Heart left ventricle (tissue), 13 donors: ENCODE measurements around the gene KANK4.

Source experiments
- CTCF ChIP-seq, 12 donors: fragments of 200-600 bp; sonication (generic) in 4 of 12; IDR thresholded peaks; one replicate each; pipeline versions ENCODE4 v1.5.0 to v1.8.0; 2018 to 2022; ENCODE audit warnings: antibody characterized with exemption in 12 of 12, mild to moderate bottlenecking in 5 of 12
- POLR2A ChIP-seq, 2 donors: fragments of 450-650 bp; IDR thresholded peaks; one replicate each; pipeline ENCODE4 v1.6.1; 2017; ENCODE audit warnings: antibody characterized with exemption in 2 of 2, mild to moderate bottlenecking in 2 of 2, moderate library complexity in 2 of 2
- donor health status: ischemic (EF 13 %, LVEDD 7.1; RV severe dilation, severe dysfunction).
- donor health status: DM: no; HTN: yes; CAD: no.
- donor health status: DM: no; HTN: no; CAD: no.
- donor health status: ischemic (EF 25% LVEDD 6.9; RV normal size, moderate dysfunction).
- donor health status: ischemic (EF 25% LVEDD 5.7; RV mildly dilated, moderate dysfunction).
- donor health status: ischemic (EF 35%, LVEDD 5.7; RV mildly dilated, moderate dysfunction).
- donor health status: nonischemic (EF 11% LVEDD 7.7; RV severe dilation, severe dysfunction).
- donor health status: DM: yes; HTN: yes; CAD: no.
- donor health status: PGD.
- donor health status: ischemic (EF 29% LVEDD 5.4; RV normal size, mild dysfunction).
- donor health status: nonischemic (EF 23%, LVEDD 6.1; RV moderate dilation, normal function).

- TF ChIP-seq CTCF (IDR thresholded peaks at IDR 0.05) (no peak), POLR2A (IDR thresholded peaks at IDR 0.05) (no peak)
Measured at GRCh38 chr1:62314454-62315350, 4.5 kb downstream of the KANK4 start.
